GM21360 (cell line): ENCODE data around the gene VEGFB.
A peak's percentile ranks its signal among the peaks of the same experiment; 100 is the strongest.
"Not testable (repeated sequence)": the region's sequence is repeated elsewhere in the genome, so short reads cannot be mapped to it uniquely, and the experiment has no call there.

Experiments used
- ATAC-seq: cut with Tn5 transposase; IDR thresholded peaks from one replicate; pipeline ENCODE4 v1.9.1; 2021; ENCODE audit warnings: mild to moderate bottlenecking, moderate library complexity; ENCODE audit not compliant: unreplicated experiment

The VEGFB gene

GRCh38 chr11:64245797-64246620, 11.6 kb downstream of the VEGFB start:
- no peak for ATAC-seq

- ATAC-seq = not testable (repeated sequence)
These were observed 12.2 kb downstream of the VEGFB start for GRCh38 chr11:64246621-64246870.

- ATAC-seq = no peak
These were observed 12.7 kb downstream of the VEGFB start, which contains the start of gene PPP1R14B for GRCh38 chr11:64246871-64247728. Gene PPP1R14B (minus strand): TSS chr11:64246943. CDS start chr11:64246673, 270 bp downstream.

GRCh38 chr11:64247729-64248531, 13.5 kb downstream of the VEGFB start:
- no peak for ATAC-seq

- no peak for ATAC-seq
These were observed 14.2 kb downstream of the VEGFB start for GRCh38 chr11:64248578-64248977.

GRCh38 chr11:64249038-64249437, 14.7 kb downstream of the VEGFB start:
- no peak for ATAC-seq

- ATAC-seq = no peak
These were observed 15.4 kb downstream of the VEGFB start for GRCh38 chr11:64249563-64250414.

- ATAC-seq = no peak
These were observed 16.1 kb downstream of the VEGFB start for GRCh38 chr11:64250415-64251015.

GRCh38 chr11:64251016-64251752, 16.8 kb downstream of the VEGFB start, which contains the start of gene PLCB3:
Gene PLCB3 (plus strand): TSS chr11:64251530. CDS start chr11:64251650, 120 bp downstream.
- ATAC-seq = peak; percentile 36

- no peak for ATAC-seq
These were observed 17.3 kb downstream of the VEGFB start for GRCh38 chr11:64251753-64252002.

GRCh38 chr11:64252003-64252872, 17.9 kb downstream of the VEGFB start:
- ATAC-seq = no peak

- ATAC-seq = no peak
These were observed 18.7 kb downstream of the VEGFB start for GRCh38 chr11:64253043-64253442.

GRCh38 chr11:64253481-64253880, 19.1 kb downstream of the VEGFB start:
- no peak for ATAC-seq

- no peak for ATAC-seq
These were observed 19.9 kb downstream of the VEGFB start for GRCh38 chr11:64254326-64254725.

GRCh38 chr11:64255135-64256128, 21.0 kb downstream of the VEGFB start:
- ATAC-seq = no peak

- no peak for ATAC-seq
These were observed 21.9 kb downstream of the VEGFB start for GRCh38 chr11:64256300-64256699.

- no peak for ATAC-seq
These were observed 24.0 kb downstream of the VEGFB start for GRCh38 chr11:64258356-64258755.
